HUES6 (cell line): Measurements from ENCODE around the gene SUPT20HL2.
"Not testable (repeated sequence)": the region's sequence is repeated elsewhere in the genome, so short reads cannot be mapped to it uniquely, and the experiment has no call there.

ENCODE experiments used
- H3K27ac ChIP-seq: 2 replicates; pipeline ENCODE4 v1.7.0; 2013; ENCODE audit warnings: low read depth, mild to moderate bottlenecking, low read length, inconsistent platforms
- H3K27me3 ChIP-seq: 2 replicates; pipeline ENCODE4 v1.6.1; 2013; ENCODE audit warnings: low read length; ENCODE audit not compliant: control insufficient read depth, insufficient read depth
- H3K36me3 ChIP-seq: 2 replicates; pipeline ENCODE4 v1.6.1; 2013; ENCODE audit warnings: low read length; ENCODE audit not compliant: control insufficient read depth, insufficient read depth
- H3K4me1 ChIP-seq: 2 replicates; pipeline ENCODE4 v1.6.1; 2013; ENCODE audit warnings: low read length; ENCODE audit not compliant: control insufficient read depth, insufficient read depth
- H3K4me3 ChIP-seq: 2 replicates; pipeline ENCODE4 v1.5.1; 2013; ENCODE audit warnings: low read depth, low read length
- H3K9ac ChIP-seq: one replicate; pipeline ENCODE4 v1.6.1; 2013; ENCODE audit warnings: mild to moderate bottlenecking, low read length
- H3K9me3 ChIP-seq: 2 replicates; pipeline ENCODE4 v1.6.1; 2013; ENCODE audit warnings: low read depth, low read length; ENCODE audit not compliant: control insufficient read depth, insufficient read depth

Gene SUPT20HL2

GRCh38 chrX:24309580-24310374 lies 4.1 kb downstream of the SUPT20HL2 start:
- H3K4me1 ChIP-seq: peaks cover 16% of the 10 kb centered on the region
- not testable (repeated sequence) for H3K9me3 ChIP-seq, H3K27me3 ChIP-seq, H3K9ac ChIP-seq, H3K4me3 ChIP-seq, H3K27ac ChIP-seq, H3K36me3 ChIP-seq

GRCh38 chrX:24308803-24309202 lies 5.1 kb downstream of the SUPT20HL2 start:
- H3K36me3 ChIP-seq, H3K9me3 ChIP-seq: not testable (repeated sequence)

GRCh38 chrX:24306440-24306839 lies 7.4 kb downstream of the SUPT20HL2 start:
- Histone ChIP-seq H3K27ac (no peak overlapping the region), H3K4me1 (peaks cover 12% of the 10 kb centered on the region), H3K27me3 (no peaks in the 10 kb centered on the region; the same call in 1 of the 2 replicates), H3K9ac (no peak overlapping the region), H3K9me3 (no peaks in the 10 kb centered on the region), H3K36me3 (no peaks in the 10 kb centered on the region), H3K4me3 (no peak overlapping the region)

More at GRCh38 chrX:24308803-24309202, 5.1 kb downstream of the SUPT20HL2 start:
- not testable (repeated sequence) for H3K27me3 ChIP-seq, H3K9ac ChIP-seq, H3K27ac ChIP-seq, H3K4me3 ChIP-seq
- peaks cover 16% of the 10 kb centered on the region for H3K4me1 ChIP-seq

- Histone ChIP-seq H3K9ac (no peak overlapping the region), H3K9me3 (no peaks in the 10 kb centered on the region), H3K27me3 (no peaks in the 10 kb centered on the region; the same call in 1 of the 2 replicates), H3K27ac (no peak overlapping the region), H3K4me3 (no peak overlapping the region), H3K4me1 (peaks cover 7% of the 10 kb centered on the region), H3K36me3 (no peaks in the 10 kb centered on the region)
These were observed 8.0 kb downstream of the SUPT20HL2 start for GRCh38 chrX:24305905-24306304.

- no peak overlapping the region for H3K9ac ChIP-seq
- peaks cover 8% of the 10 kb centered on the region for H3K4me1 ChIP-seq
- no peak overlapping the region for H3K27ac ChIP-seq
- no peak overlapping the region for H3K4me3 ChIP-seq
- H3K9me3 ChIP-seq: no peaks in the 10 kb centered on the region
- H3K36me3 ChIP-seq: no peaks in the 10 kb centered on the region
- H3K27me3 ChIP-seq: no peaks in the 10 kb centered on the region; the same call in 1 of the 2 replicates
These were observed 12.1 kb downstream of the SUPT20HL2 start for GRCh38 chrX:24301806-24302205.

GRCh38 chrX:24301060-24301459 lies 12.8 kb downstream of the SUPT20HL2 start:
- Histone ChIP-seq H3K9ac (no peak overlapping the region), H3K36me3 (no peaks in the 10 kb centered on the region), H3K9me3 (no peaks in the 10 kb centered on the region), H3K4me3 (no peak overlapping the region), H3K27me3 (no peaks in the 10 kb centered on the region; the same call in 1 of the 2 replicates), H3K27ac (no peak overlapping the region), H3K4me1 (peaks cover 8% of the 10 kb centered on the region)

GRCh38 chrX:24298191-24298590 lies 15.7 kb downstream of the SUPT20HL2 start:
- Histone ChIP-seq H3K27ac (no peak overlapping the region), H3K27me3 (no peaks in the 10 kb centered on the region; the same call in 1 of the 2 replicates)

GRCh38 chrX:24294619-24295018 lies 19.2 kb downstream of the SUPT20HL2 start:
- H3K27ac ChIP-seq: no peak overlapping the region
- H3K27me3 ChIP-seq: no peaks in the 10 kb centered on the region; the same call in 1 of the 2 replicates
- H3K9me3 ChIP-seq: 0 out of 2 replicates have a peak, but pooled peaks cover under 1% of the 10 kb centered on the region
- no peaks in the 10 kb centered on the region for H3K36me3 ChIP-seq
- no peak overlapping the region for H3K4me3 ChIP-seq
- peaks cover 10% of the 10 kb centered on the region for H3K4me1 ChIP-seq
- no peak overlapping the region for H3K9ac ChIP-seq

More at GRCh38 chrX:24298191-24298590, 15.7 kb downstream of the SUPT20HL2 start:
- Histone ChIP-seq H3K9me3 (no peaks in the 10 kb centered on the region), H3K4me3 (no peak overlapping the region), H3K4me1 (peaks cover 10% of the 10 kb centered on the region), H3K9ac (no peak overlapping the region), H3K36me3 (no peaks in the 10 kb centered on the region)

- Histone ChIP-seq H3K4me1 (peaks cover 9% of the 10 kb centered on the region), H3K27me3 (no peaks in the 10 kb centered on the region; the same call in 1 of the 2 replicates), H3K9ac (no peak overlapping the region), H3K36me3 (no peaks in the 10 kb centered on the region), H3K4me3 (no peak overlapping the region), H3K9me3 (0 out of 2 replicates have a peak, but pooled peaks cover 7% of the 10 kb centered on the region), H3K27ac (no peak overlapping the region)
These were observed 20.5 kb downstream of the SUPT20HL2 start for GRCh38 chrX:24293412-24293811.

- no peak overlapping the region for H3K4me3 ChIP-seq
- H3K27ac ChIP-seq: no peak overlapping the region
- no peak overlapping the region for H3K9ac ChIP-seq
- 0 out of 2 replicates have a peak, but pooled peaks cover 7% of the 10 kb centered on the region for H3K9me3 ChIP-seq
- H3K36me3 ChIP-seq: no peaks in the 10 kb centered on the region
- H3K27me3 ChIP-seq: no peaks in the 10 kb centered on the region; the same call in 1 of the 2 replicates
- H3K4me1 ChIP-seq: 0 out of 2 replicates have a peak, but pooled peaks cover 2% of the 10 kb centered on the region
These were observed 21.5 kb downstream of the SUPT20HL2 start for GRCh38 chrX:24292353-24292752.

GRCh38 chrX:24285082-24285481 lies 28.8 kb downstream of the SUPT20HL2 start:
- Histone ChIP-seq H3K36me3 (no peaks in the 10 kb centered on the region), H3K27me3 (peaks cover 6% of the 10 kb centered on the region; the same call in 1 of the 2 replicates), H3K4me1 (peaks cover 16% of the 10 kb centered on the region)

More at GRCh38 chrX:24285082-24285481, 28.8 kb downstream of the SUPT20HL2 start:
- Histone ChIP-seq H3K9me3 (0 out of 2 replicates have a peak, but pooled peaks cover 7% of the 10 kb centered on the region), H3K27ac (no peak overlapping the region), H3K4me3 (no peak overlapping the region), H3K9ac (no peak overlapping the region)
